Mammary epithelial cell (primary cell): ENCODE results near the gene MFRP.

Source experiments
- CTCF ChIP-seq, 2 donors: IDR thresholded peaks in 1 of 2; conservative IDR thresholded peaks in 1 of 2; 2 replicates each; pipeline ENCODE4 v1.5.1; 2011 to 2012; ENCODE audit warnings: inconsistent platforms in 2 of 2, low read length in 2 of 2, mild to moderate bottlenecking in 2 of 2, control low read depth in 1 of 2, low read depth in 1 of 2; ENCODE audit not compliant: insufficient read depth in 1 of 2; ENCODE audit errors: extremely low read depth in 1 of 2
- EZH2 ChIP-seq: IDR thresholded peaks from 2 replicates; pipeline ENCODE4 v1.6.1; 2012; ENCODE audit warnings: low read length, inconsistent platforms, borderline replicate concordance

GRCh38 chr11:119373059-119373920 is 26.8 kb upstream of the MFRP start:
- TF ChIP-seq CTCF (conservative IDR thresholded peaks at IDR 0.05 in 1 of 2, IDR thresholded peaks at IDR 0.05 in 1 of 2; ENCODE audit: extremely low read depth in 1 of 2, insufficient read depth in 1 of 2, low read depth in 1 of 2, low read length in 2 of 2), result no peak
- TF ChIP-seq EZH2, result no peak
